HCT116 (cell line): ENCODE results near the gene CTU2.

ENCODE experiments used
- CTCF ChIP-seq, 3 experiments: fragments of 200-600 bp in 1 of 3; sonication (generic) in 1 of 3; IDR thresholded peaks in 2 of 3; conservative IDR thresholded peaks in 1 of 3; 2 replicates each; pipeline ENCODE4 v1.5.1; 2012 to 2017; ENCODE audit warnings: low read depth in 2 of 3, low read length in 2 of 3, antibody characterized with exemption in 1 of 3, borderline replicate concordance in 1 of 3, control low read depth in 1 of 3, mild to moderate bottlenecking in 1 of 3, mixed read lengths in 1 of 3, mixed run types in 1 of 3, moderate library complexity in 1 of 3; ENCODE audit not compliant: insufficient read depth in 1 of 3
- EGR1 ChIP-seq: IDR thresholded peaks from 2 replicates; pipeline ENCODE4 v1.6.1; 2012; ENCODE audit warnings: low read depth
- EZH2 ChIP-seq: fragments of 200-600 bp; sonication (generic); IDR thresholded peaks from 2 replicates; pipeline ENCODE4 v1.6.1; 2017; ENCODE audit warnings: antibody characterized with exemption, mixed run types
- EZH2phosphoT487 ChIP-seq: fragments of 200-600 bp; IDR thresholded peaks from 2 replicates; pipeline ENCODE4 v1.6.1; 2018; ENCODE audit warnings: antibody characterized with exemption, borderline replicate concordance
- JUND ChIP-seq: IDR thresholded peaks from 2 replicates; pipeline ENCODE4 v1.6.1; 2012
- MAX ChIP-seq: IDR thresholded peaks from 2 replicates; pipeline ENCODE4 v1.6.1; 2012
- POLR2A ChIP-seq: IDR thresholded peaks from 2 replicates; pipeline ENCODE4 v1.7.0; 2011; ENCODE audit warnings: borderline replicate concordance; ENCODE audit not compliant: insufficient read depth, insufficient read length; ENCODE audit errors: extremely low read depth
- RAD21 ChIP-seq: IDR thresholded peaks from 2 replicates; pipeline ENCODE4 v1.6.1; 2012; ENCODE audit warnings: low read depth, mild to moderate bottlenecking
- REST ChIP-seq: IDR thresholded peaks from 2 replicates; pipeline ENCODE4 v1.6.1; 2012; ENCODE audit warnings: low read depth
- SIN3A ChIP-seq: IDR thresholded peaks from 2 replicates; pipeline ENCODE4 v1.6.1; 2012; ENCODE audit warnings: low read depth
- TCF7L2 ChIP-seq: IDR thresholded peaks from 2 replicates; pipeline ENCODE4 v1.7.0; 2011; ENCODE audit warnings: borderline replicate concordance, inconsistent platforms; ENCODE audit not compliant: insufficient read depth, insufficient read length; ENCODE audit errors: extremely low read depth

GRCh38 chr16:88678224-88678979 lies 27.9 kb upstream of the CTU2 start:
- TF ChIP-seq CTCF (IDR thresholded peaks at IDR 0.05 in 2 of 3, conservative IDR thresholded peaks at IDR 0.05 in 1 of 3; ENCODE audit: borderline replicate concordance in 1 of 3, insufficient read depth in 1 of 3, low read depth in 2 of 3, low read length in 2 of 3) (no peak), POLR2A (no peak), JUND (no peak), RAD21 (no peak), EZH2phosphoT487 (no peak), MAX (no peak), EZH2 (no peak), REST (no peak), SIN3A (no peak), TCF7L2 (no peak), EGR1 (no peak)
